Measurements from ENCODE around the gene ADAMTSL5. TPM values are rescaled to one million over a fixed set of nuclear protein-coding genes. Genes with fewer than 3 reads are reported as not detected.
A peak's percentile ranks its signal among the peaks of the same experiment; 100 is the strongest.

ADAMTSL5 gene
- total and polyA plus RNA-seq, 9 of the 15 experiments (the other 6 are each of a cell fraction or from before 2014, with no cell fraction given), result 1.0 to 11.6 (median 4.1) TPM

DNA sequence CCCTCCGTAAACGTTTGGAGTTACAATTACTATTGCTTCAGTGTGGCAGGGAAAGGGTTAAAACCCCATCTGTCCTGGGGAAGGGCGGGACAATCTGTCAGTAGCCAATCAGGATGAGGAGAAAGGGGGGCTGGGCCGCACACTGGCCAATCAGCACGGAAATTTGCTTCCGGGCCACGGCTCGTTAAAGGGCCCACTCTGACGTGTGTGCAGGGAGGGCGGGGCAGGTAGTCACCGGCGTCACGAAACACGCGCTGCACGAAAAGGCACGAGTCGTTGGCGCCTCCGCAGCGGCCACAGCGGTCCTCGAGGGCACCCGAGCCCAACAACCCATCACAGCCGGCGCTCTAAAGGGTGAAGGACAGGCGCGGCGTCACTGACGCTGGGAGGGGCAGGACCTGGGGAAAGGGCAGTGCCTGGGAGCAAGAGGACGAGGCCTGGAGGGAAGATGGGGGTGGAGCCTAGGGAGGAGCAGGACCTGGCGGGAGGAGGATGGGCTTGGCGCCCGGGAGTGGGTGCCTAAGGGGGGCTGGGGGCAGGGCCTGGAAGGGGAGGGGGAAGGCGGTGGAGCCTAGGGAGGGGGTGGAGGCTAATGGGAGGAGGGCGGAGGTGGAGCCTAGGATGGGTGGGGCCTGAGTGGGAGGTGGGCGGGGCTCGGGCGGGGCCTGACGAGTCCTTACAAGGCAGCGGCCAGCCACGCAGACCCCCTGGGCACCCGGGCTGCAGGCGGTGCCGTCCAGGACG lies 4.9 kb downstream of the ADAMTSL5 start (continued):
- no peak for TF ChIP-seq REST (IDR thresholded peaks at IDR 0.05; ENCODE audit: borderline replicate concordance)
- TF ChIP-seq REST (CRISPR knock-in tag; IDR thresholded peaks at IDR 0.05; ENCODE audit: low read depth), result no peak
- TF ChIP-seq SP2 (IDR thresholded peaks at IDR 0.05; ENCODE audit: extremely low read depth, low read depth, low read length, poor library complexity, severe bottlenecking), result peak; percentile 88
- no peak for TF ChIP-seq RBM17 (IDR thresholded peaks at IDR 0.05; ENCODE audit: borderline replicate concordance, low read depth, low read length)
- no peak for TF ChIP-seq BRF1 (IDR thresholded peaks at IDR 0.05; ENCODE audit: borderline replicate concordance, extremely low read depth, insufficient read length)
- TF ChIP-seq ZNF778 (CRISPR knock-in tag; IDR thresholded peaks at IDR 0.05), result no peak
- TF ChIP-seq MED1 (CRISPR knock-in tag; IDR thresholded peaks at IDR 0.05; ENCODE audit: borderline replicate concordance), result no peak
- TF ChIP-seq EZH2 (IDR thresholded peaks at IDR 0.05; ENCODE audit: borderline replicate concordance, low read depth, low read length), result no peak
- TF ChIP-seq POU5F1 (IDR thresholded peaks at IDR 0.05; ENCODE audit: borderline replicate concordance, low read depth, low read length, partially characterized antibody), result no peak
- no peak for TF ChIP-seq ERF (CRISPR knock-in tag; IDR thresholded peaks at IDR 0.05)
- no peak for TF ChIP-seq TEAD4 (IDR thresholded peaks at IDR 0.05; ENCODE audit: low read length)
- TF ChIP-seq TEAD4 (CRISPR knock-in tag; IDR thresholded peaks at IDR 0.05; ENCODE audit: borderline replicate concordance), result no peak
- TF ChIP-seq NR0B1 (IDR thresholded peaks at IDR 0.05; ENCODE audit: partially characterized antibody), result no peak
- TF ChIP-seq KAT8 (IDR thresholded peaks at IDR 0.05; ENCODE audit: low read depth), result no peak
- no peak for TF ChIP-seq PYGO2 (tag; IDR thresholded peaks at IDR 0.05)
- TF ChIP-seq NR2C2 (CRISPR knock-in tag; IDR thresholded peaks at IDR 0.05), result no peak
- peak; percentile 57; the same call in 1 of the 2 replicates for TF ChIP-seq NR2C2 (tag; IDR thresholded peaks at IDR 0.05)
- TF ChIP-seq SIX5 (IDR thresholded peaks at IDR 0.05; ENCODE audit: borderline replicate concordance in 1 of 2, insufficient read depth in 1 of 2, low read depth in 1 of 2, low read length in 2 of 2), result no peak
